Suprapubic skin (tissue), 4 donors: ENCODE measurements around the gene INSIG2. TPM values are rescaled to one million over a fixed set of nuclear protein-coding genes. Genes with fewer than 3 reads are reported as not detected.

Experiments used
- DNase-seq, 2 donors: peaks; one replicate each; pipeline ENCODE4 v3.0.0-alpha.2; 2019; ENCODE audit warnings: low spot score in 2 of 2
- H3K27ac ChIP-seq: fragments of 200-600 bp; sonication (generic); one replicate; pipeline ENCODE4 v1.5.1; 2019
- H3K27me3 ChIP-seq: fragments of 200-600 bp; sonication (generic); one replicate; pipeline ENCODE4 v1.5.1; 2019
- H3K36me3 ChIP-seq: fragments of 200-600 bp; sonication (generic); one replicate; pipeline ENCODE4 v1.5.1; 2019
- H3K4me1 ChIP-seq: fragments of 200-600 bp; sonication (generic); one replicate; pipeline ENCODE4 v1.5.1; 2019
- H3K4me3 ChIP-seq: fragments of 200-600 bp; sonication (generic); one replicate; pipeline ENCODE4 v1.5.1; 2019; ENCODE audit warnings: mild to moderate bottlenecking
- H3K9me3 ChIP-seq: fragments of 200-600 bp; sonication (generic); one replicate; pipeline ENCODE4 v1.5.1; 2019
- EP300 ChIP-seq: sonication (generic); formaldehyde crosslinking; IDR thresholded peaks from one replicate; pipeline ENCODE4 v1.6.1; 2017; ENCODE audit warnings: antibody characterized with exemption
- POLR2A ChIP-seq, 2 donors: fragments of 450-650 bp; IDR thresholded peaks; one replicate each; pipeline ENCODE4 v1.6.1; 2017; ENCODE audit warnings: antibody characterized with exemption in 2 of 2, mild to moderate bottlenecking in 2 of 2, moderate library complexity in 2 of 2
- POLR2AphosphoS5 ChIP-seq, 3 donors: sonication (generic); formaldehyde crosslinking; IDR thresholded peaks; one replicate each; pipeline ENCODE4 v1.6.1; 2017; ENCODE audit warnings: antibody characterized with exemption in 3 of 3
- WGBS: methylation state at CpG from one replicate; pipeline ENCODE4 v1.1.5; 2018; 5-methylcytosine and 5-hydroxymethylcytosine counted together
- total RNA-seq, 4 donors: library from RNA; depleted of rRNA; stranded (reverse); fragments of >200 nt; gene quantifications; one replicate each; pipeline ENCODE4 v1.1.0, GENCODE V29; 2016
- TF ChIP-seq, protein P1 (sequence below), 2 donors: fragments of 200-600 bp in 1 of 2; fragments of 450-650 bp in 1 of 2; sonication (generic) in 1 of 2; IDR thresholded peaks; one replicate each; pipeline ENCODE4 v1.5.1; 2016 to 2019; ENCODE audit warnings: antibody characterized with exemption in 2 of 2, mild to moderate bottlenecking in 1 of 2, moderate library complexity in 1 of 2

The INSIG2 gene
- total RNA-seq, 4 donors from 2014 or later = 6.9 to 14.9 (median 9.3) TPM

DNA sequence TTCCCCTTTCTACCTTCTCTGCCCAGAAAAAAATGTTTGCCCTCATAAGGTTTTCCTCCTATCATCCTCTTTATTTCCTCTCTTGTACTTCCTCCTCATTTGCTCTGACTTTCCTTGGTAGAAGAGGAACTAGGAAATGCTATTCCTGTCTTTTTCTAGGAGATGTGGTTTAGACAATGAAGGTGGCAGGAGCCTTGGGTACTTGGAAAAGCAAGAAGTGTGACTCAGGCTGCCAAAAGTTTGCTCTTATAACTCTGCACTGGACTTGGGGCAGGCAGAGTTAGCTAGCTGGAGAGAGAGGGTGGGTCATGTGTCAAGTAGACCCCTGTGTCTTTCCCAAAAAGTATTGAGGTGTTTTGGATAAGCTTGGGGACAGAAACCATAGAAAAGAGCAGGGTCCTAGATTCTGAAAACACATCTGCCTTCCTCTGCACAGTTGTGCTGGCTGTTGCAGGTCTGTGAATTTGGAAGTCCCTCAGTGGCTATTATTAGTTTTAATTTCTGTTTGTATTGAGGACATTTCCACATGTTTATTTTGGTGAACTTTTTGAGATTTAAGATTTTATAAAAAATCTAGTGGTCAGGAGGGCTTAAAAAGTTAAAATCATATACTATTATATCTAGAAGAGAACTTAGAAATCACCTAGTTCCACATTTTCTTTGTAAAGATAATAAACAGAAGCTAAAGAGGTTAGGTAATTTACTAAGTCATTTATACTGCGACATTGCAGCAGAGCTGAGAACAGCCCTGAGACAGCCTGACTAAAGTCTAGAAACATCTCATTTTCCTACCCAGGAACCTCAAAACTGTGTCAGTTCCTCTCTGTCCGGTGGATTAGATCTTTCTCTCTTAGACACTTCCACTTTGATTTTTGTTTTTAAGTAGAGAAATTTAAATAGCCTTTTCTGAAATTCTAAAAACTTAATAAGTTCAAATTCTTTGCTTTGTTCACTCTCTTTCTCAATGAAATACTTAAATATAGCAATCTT, 16.0 kb downstream of the INSIG2 start:
- H3K4me3 ChIP-seq = no peak overlapping the region
- DNase-seq = no peak
- H3K27me3 ChIP-seq = no peaks in the 10 kb centered on the region
- H3K27ac ChIP-seq = no peak overlapping the region
- H3K4me1 ChIP-seq = no peaks in the 10 kb centered on the region
- 85% methylated on average over 2 of the region's 2 CpGs for WGBS
- peaks cover 29% of the 10 kb centered on the region for H3K36me3 ChIP-seq
- H3K9me3 ChIP-seq = no peaks in the 10 kb centered on the region
- no peak for TF ChIP-seq POLR2AphosphoS5 (IDR thresholded peaks at IDR 0.05)
- no peak for TF ChIP-seq POLR2A (IDR thresholded peaks at IDR 0.05)
- TF ChIP-seq, protein P1, sequence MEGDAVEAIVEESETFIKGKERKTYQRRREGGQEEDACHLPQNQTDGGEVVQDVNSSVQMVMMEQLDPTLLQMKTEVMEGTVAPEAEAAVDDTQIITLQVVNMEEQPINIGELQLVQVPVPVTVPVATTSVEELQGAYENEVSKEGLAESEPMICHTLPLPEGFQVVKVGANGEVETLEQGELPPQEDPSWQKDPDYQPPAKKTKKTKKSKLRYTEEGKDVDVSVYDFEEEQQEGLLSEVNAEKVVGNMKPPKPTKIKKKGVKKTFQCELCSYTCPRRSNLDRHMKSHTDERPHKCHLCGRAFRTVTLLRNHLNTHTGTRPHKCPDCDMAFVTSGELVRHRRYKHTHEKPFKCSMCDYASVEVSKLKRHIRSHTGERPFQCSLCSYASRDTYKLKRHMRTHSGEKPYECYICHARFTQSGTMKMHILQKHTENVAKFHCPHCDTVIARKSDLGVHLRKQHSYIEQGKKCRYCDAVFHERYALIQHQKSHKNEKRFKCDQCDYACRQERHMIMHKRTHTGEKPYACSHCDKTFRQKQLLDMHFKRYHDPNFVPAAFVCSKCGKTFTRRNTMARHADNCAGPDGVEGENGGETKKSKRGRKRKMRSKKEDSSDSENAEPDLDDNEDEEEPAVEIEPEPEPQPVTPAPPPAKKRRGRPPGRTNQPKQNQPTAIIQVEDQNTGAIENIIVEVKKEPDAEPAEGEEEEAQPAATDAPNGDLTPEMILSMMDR (IDR thresholded peaks at IDR 0.05) = no peak
- TF ChIP-seq EP300 = no peak

- no peak overlapping the region for H3K4me3 ChIP-seq
- WGBS = 83% methylated on average over 4 of the region's 4 CpGs
- TF ChIP-seq POLR2A (IDR thresholded peaks at IDR 0.05) = no peak
- TF ChIP-seq EP300 = no peak
- TF ChIP-seq, protein P1 (IDR thresholded peaks at IDR 0.05) = no peak
- TF ChIP-seq POLR2AphosphoS5 (IDR thresholded peaks at IDR 0.05) = no peak
- no peak overlapping the region for H3K27ac ChIP-seq
- no peak for DNase-seq
- H3K27me3 ChIP-seq = no peaks in the 10 kb centered on the region
- H3K36me3 ChIP-seq = peaks cover 29% of the 10 kb centered on the region
- no peaks in the 10 kb centered on the region for H3K4me1 ChIP-seq
- H3K9me3 ChIP-seq = no peaks in the 10 kb centered on the region
These were observed 17.2 kb downstream of the INSIG2 start for GRCh38 chr2:118105497-118105896.

GRCh38 chr2:118106926-118107325, 18.7 kb downstream of the INSIG2 start:
- TF ChIP-seq POLR2AphosphoS5 (IDR thresholded peaks at IDR 0.05) = no peak
- no peak for TF ChIP-seq EP300
- TF ChIP-seq POLR2A (IDR thresholded peaks at IDR 0.05) = no peak
- TF ChIP-seq, protein P1 (IDR thresholded peaks at IDR 0.05) = no peak
- H3K4me3 ChIP-seq = no peak overlapping the region
- H3K27me3 ChIP-seq = no peaks in the 10 kb centered on the region
- peaks cover 29% of the 10 kb centered on the region for H3K36me3 ChIP-seq
- H3K4me1 ChIP-seq = no peaks in the 10 kb centered on the region
- DNase-seq = no peak
- H3K27ac ChIP-seq = no peak overlapping the region
- WGBS = 87% methylated on average over 3 of the region's 3 CpGs
- H3K9me3 ChIP-seq = no peaks in the 10 kb centered on the region

DNA sequence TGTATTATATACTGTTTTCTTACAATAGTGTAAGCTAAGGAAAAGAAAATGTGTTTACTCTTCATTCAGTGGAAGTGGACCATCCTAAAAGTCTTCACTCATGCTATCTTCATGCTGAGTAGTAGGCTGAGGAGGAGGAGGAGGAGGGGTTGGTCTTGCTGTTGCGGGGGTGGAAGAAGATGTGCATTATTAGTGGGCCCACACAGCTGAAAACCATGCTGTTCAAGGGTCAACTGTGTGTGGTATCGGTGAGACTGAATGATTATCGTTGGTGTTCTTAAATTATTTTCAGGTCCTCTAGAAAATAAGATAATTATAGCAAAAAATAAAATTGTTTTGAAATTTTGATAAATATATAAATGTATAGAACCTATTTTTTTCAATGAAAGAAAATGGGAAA, 22.0 kb downstream of the INSIG2 start:
- 97% methylated on average over 3 of the region's 3 CpGs for WGBS
- Histone ChIP-seq H3K36me3 (peaks cover 13% of the 10 kb centered on the region), H3K9me3 (no peaks in the 10 kb centered on the region), H3K4me1 (peaks cover 5% of the 10 kb centered on the region), H3K27me3 (no peaks in the 10 kb centered on the region), H3K4me3 (no peak overlapping the region), H3K27ac (no peak overlapping the region)
- no peak for DNase-seq
- TF ChIP-seq POLR2AphosphoS5 (IDR thresholded peaks at IDR 0.05) (no peak), EP300 (no peak), POLR2A (IDR thresholded peaks at IDR 0.05) (no peak)

DNA sequence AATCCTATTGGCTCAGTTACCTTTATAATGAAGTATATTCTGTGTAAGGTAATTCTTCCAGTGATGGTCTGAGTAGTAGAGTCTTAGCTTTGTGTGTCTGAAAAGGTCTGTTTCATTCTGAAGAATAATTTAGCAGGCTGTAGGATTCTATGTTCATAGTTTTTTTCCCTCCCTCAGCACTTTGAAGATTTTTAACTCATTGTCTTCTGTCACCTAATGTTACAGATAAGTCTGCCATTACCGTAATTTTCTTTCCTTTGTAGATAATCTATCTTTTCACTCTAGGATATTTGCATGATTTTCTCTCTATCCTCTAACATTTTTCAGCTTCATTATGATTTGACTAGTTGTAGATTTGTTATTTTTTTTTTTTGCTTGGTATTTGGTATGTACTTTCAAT, 22.7 kb downstream of the INSIG2 start:
- Histone ChIP-seq H3K36me3 (peaks cover 13% of the 10 kb centered on the region), H3K27me3 (no peaks in the 10 kb centered on the region), H3K9me3 (no peaks in the 10 kb centered on the region), H3K4me1 (peaks cover 5% of the 10 kb centered on the region), H3K27ac (no peak overlapping the region), H3K4me3 (no peak overlapping the region)
- TF ChIP-seq POLR2A (IDR thresholded peaks at IDR 0.05) = no peak
- TF ChIP-seq, protein P1 (IDR thresholded peaks at IDR 0.05) = no peak
- no peak for TF ChIP-seq EP300
- TF ChIP-seq POLR2AphosphoS5 (IDR thresholded peaks at IDR 0.05) = no peak
- DNase-seq = no peak
- WGBS = 98% methylated on average over 1 of the region's 1 CpG
